ENCODE data around the gene SRBD1.

DNA sequence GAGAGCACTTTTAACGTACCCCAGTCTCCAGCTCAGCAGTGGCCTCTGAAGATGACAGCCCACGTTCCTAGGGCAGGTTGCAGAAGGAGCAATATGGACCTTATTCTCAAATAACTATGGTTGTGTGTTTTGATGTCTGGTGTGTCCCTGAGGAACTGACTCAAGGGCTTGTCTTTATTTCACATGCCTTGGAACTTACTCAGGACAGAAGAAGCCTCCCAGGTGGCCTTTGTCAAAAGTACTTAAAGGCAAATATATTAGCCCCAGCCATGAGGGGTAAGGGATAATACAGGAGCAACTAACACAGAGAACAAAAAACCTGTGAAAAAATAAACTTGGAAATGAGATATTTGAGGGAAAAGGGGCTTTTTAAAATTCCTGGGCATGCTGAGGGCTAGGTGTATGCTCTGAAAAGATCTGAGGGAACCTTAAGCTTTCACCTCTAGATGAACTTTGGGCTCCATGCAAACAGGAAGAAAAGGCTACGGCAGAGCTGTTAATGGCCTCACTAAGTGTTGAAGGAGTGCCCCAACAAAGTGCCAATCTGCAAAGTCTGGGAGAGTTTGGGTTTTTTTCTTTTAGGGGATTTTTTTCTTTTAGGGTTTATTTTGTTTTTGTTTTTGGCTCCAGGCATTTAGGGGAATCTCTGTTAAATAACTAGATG is 40.3 kb downstream of the SRBD1 start:
- TF ChIP-seq, protein P1, sequence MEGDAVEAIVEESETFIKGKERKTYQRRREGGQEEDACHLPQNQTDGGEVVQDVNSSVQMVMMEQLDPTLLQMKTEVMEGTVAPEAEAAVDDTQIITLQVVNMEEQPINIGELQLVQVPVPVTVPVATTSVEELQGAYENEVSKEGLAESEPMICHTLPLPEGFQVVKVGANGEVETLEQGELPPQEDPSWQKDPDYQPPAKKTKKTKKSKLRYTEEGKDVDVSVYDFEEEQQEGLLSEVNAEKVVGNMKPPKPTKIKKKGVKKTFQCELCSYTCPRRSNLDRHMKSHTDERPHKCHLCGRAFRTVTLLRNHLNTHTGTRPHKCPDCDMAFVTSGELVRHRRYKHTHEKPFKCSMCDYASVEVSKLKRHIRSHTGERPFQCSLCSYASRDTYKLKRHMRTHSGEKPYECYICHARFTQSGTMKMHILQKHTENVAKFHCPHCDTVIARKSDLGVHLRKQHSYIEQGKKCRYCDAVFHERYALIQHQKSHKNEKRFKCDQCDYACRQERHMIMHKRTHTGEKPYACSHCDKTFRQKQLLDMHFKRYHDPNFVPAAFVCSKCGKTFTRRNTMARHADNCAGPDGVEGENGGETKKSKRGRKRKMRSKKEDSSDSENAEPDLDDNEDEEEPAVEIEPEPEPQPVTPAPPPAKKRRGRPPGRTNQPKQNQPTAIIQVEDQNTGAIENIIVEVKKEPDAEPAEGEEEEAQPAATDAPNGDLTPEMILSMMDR (IDR thresholded peaks at IDR 0.05), result no peak
- TF ChIP-seq POLR2AphosphoS5 (IDR thresholded peaks at IDR 0.05) (no peak), POLR2A (IDR thresholded peaks at IDR 0.05) (no peak)

Measured in transverse colon (tissue), 4 donors.